HEK293 (cell line): ENCODE results near the gene MGST1.

Experiments
- CTCF ChIA-PET: fragments of 350-600 bp; formaldehyde crosslinking; extraction: SDS; loops from one replicate; lab custom pipeline; 2021; ENCODE audit warnings: antibody characterized with exemption; lab: Yijun Ruan, JAX
- POLR2A ChIA-PET: fragments of 300-600 bp; formaldehyde crosslinking; extraction: SDS; loops from one replicate; lab custom pipeline; 2020; ENCODE audit warnings: antibody characterized with exemption, inconsistent platforms; lab: Yijun Ruan, JAX
- H3K27ac ChIP-seq: fragments of 200-500 bp; sonication (Bioruptor generic); 2 replicates; pipeline ENCODE4 v1.5.1; 2014; ENCODE audit warnings: low read depth, low read length, control low read depth, inconsistent platforms; ENCODE audit errors: extremely low read depth
- H3K36me3 ChIP-seq, 2 experiments: fragments of 200-500 bp in 1 of 2; sonication (Bioruptor generic) in 1 of 2; 1 replicate in 1 of 2; 2 replicates in 1 of 2; pipeline ENCODE4 v1.5.1; 2014 to 2017; ENCODE audit warnings: inconsistent platforms in 2 of 2, low read length in 2 of 2; ENCODE audit not compliant: control insufficient read depth in 2 of 2, insufficient read depth in 1 of 2
- H3K4me1 ChIP-seq: fragments of 200-500 bp; sonication (Bioruptor generic); 2 replicates; pipeline ENCODE4 v1.5.1; 2014; ENCODE audit warnings: mild to moderate bottlenecking, low read length, inconsistent platforms; ENCODE audit not compliant: control insufficient read depth, insufficient read depth
- H3K4me3 ChIP-seq: 2 replicates; pipeline ENCODE4 v1.5.1; 2011; ENCODE audit warnings: low read depth, mild to moderate bottlenecking, control low read depth, low read length, moderate library complexity
- H3K9me3 ChIP-seq: fragments of 200-500 bp; sonication (Bioruptor generic); 2 replicates; pipeline ENCODE4 v1.5.1; 2014; ENCODE audit warnings: low read depth, low read length, inconsistent platforms; ENCODE audit not compliant: control insufficient read depth, insufficient read depth
- GLIS2 ChIP-seq: fragments of 450-650 bp; formaldehyde crosslinking; IDR thresholded peaks from 2 replicates; pipeline ENCODE4 v1.5.1; 2016; ENCODE audit warnings: missing biosample characterization, missing genetic modification characterization
- HOXD13 ChIP-seq: sonication (generic); formaldehyde crosslinking; IDR thresholded peaks from 2 replicates; pipeline ENCODE4 v1.8.0; 2022; ENCODE audit warnings: missing genetic modification reagents, borderline replicate concordance
- KLF8 ChIP-seq: fragments of 450-650 bp; formaldehyde crosslinking; IDR thresholded peaks from 2 replicates; pipeline ENCODE4 v1.5.1; 2016; ENCODE audit warnings: missing biosample characterization, missing genetic modification characterization
- MEIS1 ChIP-seq: sonication (generic); formaldehyde crosslinking; IDR thresholded peaks from 2 replicates; pipeline ENCODE4 v1.8.1; 2022; ENCODE audit warnings: missing genetic modification reagents, mild to moderate bottlenecking, borderline replicate concordance
- PRDM1 ChIP-seq: fragments of 450-650 bp; formaldehyde crosslinking; IDR thresholded peaks from 2 replicates; pipeline ENCODE4; 2016; ENCODE audit warnings: missing biosample characterization, missing genetic modification characterization
- PRDM6 ChIP-seq: fragments of 450-650 bp; formaldehyde crosslinking; IDR thresholded peaks from 2 replicates; pipeline ENCODE4 v1.5.1; 2017; ENCODE audit warnings: missing biosample characterization, missing genetic modification characterization
- RBAK ChIP-seq: fragments of 450-650 bp; formaldehyde crosslinking; IDR thresholded peaks from 2 replicates; pipeline ENCODE4 v1.5.1; 2016; ENCODE audit warnings: missing biosample characterization, missing genetic modification characterization
- SETDB1 ChIP-seq: IDR thresholded peaks from one replicate; pipeline ENCODE4 v1.6.1; 2017; ENCODE audit warnings: mild to moderate bottlenecking, low read length, moderate library complexity, mixed read lengths; ENCODE audit not compliant: insufficient read length
- SP3 ChIP-seq: fragments of 450-650 bp; formaldehyde crosslinking; IDR thresholded peaks from 2 replicates; pipeline ENCODE4 v1.5.1; 2016; ENCODE audit warnings: missing biosample characterization, missing genetic modification characterization
- SP7 ChIP-seq: fragments of 450-650 bp; formaldehyde crosslinking; IDR thresholded peaks from 2 replicates; pipeline ENCODE4 v1.5.1; 2016; ENCODE audit warnings: missing biosample characterization, missing genetic modification characterization
- ZBTB8A ChIP-seq: fragments of 450-650 bp; formaldehyde crosslinking; IDR thresholded peaks from 2 replicates; pipeline ENCODE4 v1.5.1; 2016; ENCODE audit warnings: missing biosample characterization, missing genetic modification characterization
- ZFHX2 ChIP-seq: fragments of 450-650 bp; formaldehyde crosslinking; conservative IDR thresholded peaks from 2 replicates; pipeline ENCODE4 v1.5.1; 2016; ENCODE audit warnings: missing biosample characterization, missing genetic modification characterization
- ZNF184 ChIP-seq: fragments of 450-650 bp; IDR thresholded peaks from 2 replicates; pipeline ENCODE4 v1.5.1; 2018; ENCODE audit warnings: missing biosample characterization, mild to moderate bottlenecking, missing genetic modification characterization
- ZNF202 ChIP-seq: fragments of 450-650 bp; formaldehyde crosslinking; IDR thresholded peaks from 2 replicates; pipeline ENCODE4 v1.5.1; 2016; ENCODE audit warnings: missing biosample characterization, missing genetic modification characterization, borderline replicate concordance
- ZNF335 ChIP-seq: fragments of 450-650 bp; formaldehyde crosslinking; conservative IDR thresholded peaks from 2 replicates; pipeline ENCODE4 v1.5.1; 2016; ENCODE audit warnings: missing biosample characterization, missing genetic modification characterization
- ZNF341 ChIP-seq: fragments of 450-650 bp; formaldehyde crosslinking; IDR thresholded peaks from 2 replicates; pipeline ENCODE4; 2016; ENCODE audit warnings: low read depth, missing biosample characterization, missing genetic modification characterization
- ZNF354C ChIP-seq: fragments of 450-650 bp; formaldehyde crosslinking; IDR thresholded peaks from 2 replicates; pipeline ENCODE4 v1.5.1; 2016; ENCODE audit warnings: missing biosample characterization, missing genetic modification characterization, low read depth, borderline replicate concordance
- ZNF426 ChIP-seq: fragments of 450-650 bp; formaldehyde crosslinking; IDR thresholded peaks from 2 replicates; pipeline ENCODE4 v1.5.1; 2017; ENCODE audit warnings: missing biosample characterization, missing genetic modification characterization, mild to moderate bottlenecking, inconsistent platforms, moderate library complexity
- ZNF518A ChIP-seq: fragments of 450-650 bp; formaldehyde crosslinking; conservative IDR thresholded peaks from 2 replicates; pipeline ENCODE4 v1.5.1; 2016; ENCODE audit warnings: low read depth, missing biosample characterization, missing genetic modification characterization
- ZNF610 ChIP-seq: fragments of 450-650 bp; formaldehyde crosslinking; IDR thresholded peaks from 2 replicates; pipeline ENCODE4 v1.5.1; 2016; ENCODE audit warnings: missing biosample characterization, missing genetic modification characterization, borderline replicate concordance
- ZNF843 ChIP-seq: fragments of 450-650 bp; formaldehyde crosslinking; IDR thresholded peaks from 2 replicates; pipeline ENCODE4 v1.5.1; 2016; ENCODE audit warnings: missing biosample characterization, missing genetic modification characterization
- ZSCAN18 ChIP-seq: fragments of 450-650 bp; formaldehyde crosslinking; IDR thresholded peaks from 2 replicates; pipeline ENCODE4 v1.5.1; 2016; ENCODE audit warnings: missing biosample characterization, missing genetic modification characterization
- ZXDB ChIP-seq: fragments of 450-650 bp; formaldehyde crosslinking; IDR thresholded peaks from 2 replicates; pipeline ENCODE4 v1.5.1; 2016; ENCODE audit warnings: missing biosample characterization, missing genetic modification characterization

The MGST1 gene

GRCh38 chr12:16327963-16328362 is 19.5 kb upstream of the MGST1 start:
- H3K4me3 ChIP-seq: no peak overlapping the region
- no peaks in the 10 kb centered on the region for H3K9me3 ChIP-seq
- H3K36me3 ChIP-seq: no peaks in the 10 kb centered on the region
- ChIA-PET POLR2A (no interaction called here), CTCF (interaction anchor here (0.6 to 0.7 kb wide), 2 partner anchors 31 to 37 kb away, joined by 3 to 5 read pairs; no protein-coding TSS in a partner anchor)
- no peak for TF ChIP-seq ZXDB (tag by site-specific recombination)
- TF ChIP-seq SETDB1: peak; percentile 34
- no peak for TF ChIP-seq HOXD13 (CRISPR knock-in tag)
- no peak for TF ChIP-seq ZNF426
- no peak for TF ChIP-seq ZNF184 (tag by site-specific recombination)
- no peak for TF ChIP-seq KLF8
- no peak for TF ChIP-seq ZNF518A (tag by site-specific recombination)
- H3K4me1 ChIP-seq: no peaks in the 10 kb centered on the region
- no peak overlapping the region for H3K27ac ChIP-seq

- no peaks in the 10 kb centered on the region for H3K4me1 ChIP-seq
- H3K9me3 ChIP-seq: no peaks in the 10 kb centered on the region
- H3K36me3 ChIP-seq: no peaks in the 10 kb centered on the region
- TF ChIP-seq RBAK (tag by site-specific recombination) (no peak), ZNF354C (tag by site-specific recombination) (no peak), ZNF843 (tag by site-specific recombination) (no peak), ZNF335 (tag by site-specific recombination) (no peak), MEIS1 (CRISPR knock-in tag) (peak; percentile 98), GLIS2 (tag by site-specific recombination) (no peak), PRDM6 (tag by site-specific recombination) (no peak), ZNF610 (tag by site-specific recombination) (no peak)
- no peak overlapping the region for H3K4me3 ChIP-seq
- POLR2A ChIA-PET: no interaction called here
- CTCF ChIA-PET: no interaction called here
- no peak overlapping the region for H3K27ac ChIP-seq
Observed at GRCh38 chr12:16329594-16329993, 17.9 kb upstream of the MGST1 start.

GRCh38 chr12:16330560-16330959 is 16.9 kb upstream of the MGST1 start:
- Histone ChIP-seq H3K36me3 (no peaks in the 10 kb centered on the region), H3K27ac (no peak overlapping the region), H3K4me3 (no peak overlapping the region), H3K4me1 (no peaks in the 10 kb centered on the region), H3K9me3 (no peaks in the 10 kb centered on the region)
- POLR2A ChIA-PET: no interaction called here
- CTCF ChIA-PET: no interaction called here
- TF ChIP-seq ZSCAN18 (no peak), PRDM1 (tag by site-specific recombination) (no peak), ZNF341 (tag by site-specific recombination) (no peak), SP3 (tag by site-specific recombination) (no peak), ZNF202 (no peak), SP7 (tag by site-specific recombination) (no peak), ZBTB8A (tag by site-specific recombination) (no peak), ZFHX2 (tag by site-specific recombination) (no peak)
